ENCODE measurements around the gene RTL1. TPM values are rescaled to one million over a fixed set of nuclear protein-coding genes. Genes with fewer than 3 reads are reported as not detected.

RTL1 gene
- total and polyA plus RNA-seq, 2 of the 13 experiments (the other 11 are each of a cell fraction or from before 2014, with no cell fraction given): not detected

DNA sequence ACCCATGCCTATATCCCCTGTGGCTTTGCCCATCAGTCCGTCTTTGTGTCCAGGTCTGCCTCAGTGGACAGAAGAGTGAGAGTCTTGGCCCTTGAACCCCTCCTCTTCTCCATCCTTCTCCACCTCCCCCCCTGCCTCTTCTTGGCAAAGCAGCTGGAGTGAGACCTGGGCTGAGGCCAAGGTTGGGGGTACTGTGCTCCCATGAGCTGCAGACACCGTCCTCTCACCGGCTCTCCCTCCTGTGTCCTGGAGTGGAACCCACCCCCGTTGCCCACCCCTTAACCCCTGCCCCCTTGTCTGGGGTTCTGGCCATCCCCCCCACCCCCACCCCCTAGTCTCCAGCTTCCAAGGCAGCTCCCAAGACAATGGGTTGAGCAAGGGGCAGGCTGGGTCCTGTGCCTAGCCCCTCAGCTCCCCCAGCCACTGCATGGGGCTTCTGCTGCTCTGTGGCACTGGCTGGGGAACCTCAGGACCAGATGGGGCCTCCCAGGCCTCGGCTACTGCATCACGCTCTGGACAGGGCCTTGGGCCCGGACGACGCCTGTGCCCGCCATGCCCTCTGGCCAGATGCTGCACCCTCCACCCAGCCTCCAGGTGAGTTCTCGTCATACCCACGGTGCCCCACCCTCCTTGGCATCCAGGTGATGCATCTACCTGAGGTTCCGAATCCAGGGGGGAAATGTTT is 35.7 kb downstream of the RTL1 start (continued):
- TF ChIP-seq ARNT2 (CRISPR knock-in tag; IDR thresholded peaks at IDR 0.05; ENCODE audit: low read depth): no peak
- no peak for TF ChIP-seq TOE1 (CRISPR knock-in tag; IDR thresholded peaks at IDR 0.05)

DNA sequence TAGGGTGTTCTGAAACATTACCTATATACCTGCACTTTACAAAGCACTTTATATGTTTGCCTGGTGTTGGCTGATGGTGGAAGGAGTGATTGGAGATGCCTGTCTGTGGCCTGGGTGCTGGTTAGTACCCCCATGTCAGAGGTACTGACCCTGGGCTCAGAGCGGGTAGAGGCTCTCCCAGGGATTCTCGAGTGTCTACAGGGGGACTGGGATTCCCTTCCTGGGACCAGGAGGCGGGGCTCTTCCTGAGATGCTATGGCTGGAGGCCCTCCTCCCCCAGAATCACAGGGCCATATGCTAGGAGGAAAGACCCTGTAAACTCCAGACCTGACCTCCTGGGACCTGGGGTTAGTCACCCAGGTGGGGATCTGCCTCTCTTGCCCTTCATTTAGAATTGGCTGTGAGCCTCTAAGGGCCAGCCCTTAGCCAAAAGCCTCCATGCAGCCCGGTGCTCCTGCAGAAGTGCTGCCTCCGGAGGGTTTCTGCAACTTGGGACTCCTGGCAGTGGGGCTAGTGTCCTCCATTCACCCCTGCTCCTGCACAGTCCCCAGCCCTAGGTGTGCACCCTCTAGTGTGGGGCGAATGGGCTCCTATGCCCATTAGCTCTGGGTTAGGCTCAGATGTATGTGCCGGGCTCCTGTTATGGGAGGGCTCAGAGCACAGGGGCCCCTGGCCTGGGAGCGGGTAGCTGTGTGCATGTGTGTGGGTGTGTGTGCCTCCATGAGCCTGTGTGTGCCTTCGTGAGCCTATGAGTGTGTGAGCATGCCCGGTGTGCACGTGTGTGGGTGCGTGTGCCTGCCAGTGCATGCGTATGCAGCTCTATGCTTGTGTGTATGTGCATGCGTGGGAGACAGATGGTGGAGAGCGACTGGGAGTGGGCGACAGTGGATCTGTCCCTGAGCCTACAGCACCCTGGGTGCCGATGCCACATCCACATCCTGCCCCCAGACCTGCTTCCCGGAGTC is 36.6 kb downstream of the RTL1 start:
- intact Hi-C loops (cut with micrococcal nuclease; ENCODE audit: unreplicated experiment) (no loop called here), in situ Hi-C loops (cut with HindIII; ENCODE audit: extremely low pct_ligation_motif_present, low pct_unique_long_range_greater_than_20kb) (no loop called here)
- no peak for DNase-seq (ENCODE audit: low spot score)
- Histone ChIP-seq H2AFZ (ENCODE audit: low read length) (no peak overlapping the region), H3K9ac (ENCODE audit: insufficient read depth, low read depth, low read length) (no peak overlapping the region), H4K20me1 (ENCODE audit: insufficient read depth, low read length) (no peaks in the 10 kb centered on the region), H3K4me3 (replicated peaks in 1 of 3; ENCODE audit: insufficient read depth in 1 of 3, low read depth in 2 of 3, low read length in 3 of 3) (no peak overlapping the region), H3K4me2 (ENCODE audit: low read depth, low read length) (no peak overlapping the region), H3K4me1 (ENCODE audit: insufficient read depth, low read length) (no peaks in the 10 kb centered on the region), H3K27ac (ENCODE audit: extremely low read length, insufficient read depth, low read length) (no peak overlapping the region), H3K36me3 (replicated peaks in 1 of 2; ENCODE audit: control insufficient read depth in 1 of 2, insufficient read depth in 2 of 2, low read length in 2 of 2) (no peaks in the 10 kb centered on the region), H3K27me3 (ENCODE audit: control insufficient read depth in 1 of 2, insufficient read depth in 2 of 2, low read length in 2 of 2) (peaks cover 5 to 51% of the 10 kb centered on the region in 2 experiments), H3K79me2 (ENCODE audit: insufficient read depth, low read length) (no peaks in the 10 kb centered on the region), H3K9me3 (ENCODE audit: low read length) (no peaks in the 10 kb centered on the region)
- FAIRE-seq: no peak
- CTCF ChIA-PET (ENCODE audit: low intra/inter-chr PET ratio, low total read pairs): no interaction called here
- BruUV-seq (replicated peaks): no TSS peak
- POLR2A ChIA-PET: no interaction called here
- ATAC-seq: peak; percentile 17; the same call in 2 of the 3 replicates
- WGBS (ENCODE audit: low lambda C conversion rate): 34% methylated on average over 13 of the region's 18 CpGs
- TF ChIP-seq ZSCAN21 (CRISPR knock-in tag; IDR thresholded peaks at IDR 0.05; ENCODE audit: borderline replicate concordance) (no peak), ETV6 (CRISPR knock-in tag; conservative IDR thresholded peaks at IDR 0.05) (no peak), ZNF619 (CRISPR knock-in tag; IDR thresholded peaks at IDR 0.05) (no peak), HNRNPLL (IDR thresholded peaks at IDR 0.05; ENCODE audit: low read depth, low read length, poor library complexity, severe bottlenecking) (no peak), ZNF329 (CRISPR knock-in tag; IDR thresholded peaks at IDR 0.05; ENCODE audit: low read depth) (no peak), CBFB (CRISPR knock-in tag; IDR thresholded peaks at IDR 0.05) (no peak), ZSCAN20 (CRISPR knock-in tag; IDR thresholded peaks at IDR 0.05; ENCODE audit: borderline replicate concordance) (no peak), MTF1 (CRISPR knock-in tag; IDR thresholded peaks at IDR 0.05) (no peak), ESRRA (CRISPR knock-in tag; IDR thresholded peaks at IDR 0.05; ENCODE audit: low read depth) (no peak), ZSCAN29 (CRISPR knock-in tag; conservative IDR thresholded peaks at IDR 0.05) (no peak), AHR (CRISPR knock-in tag; IDR thresholded peaks at IDR 0.05) (no peak), ZNF484 (CRISPR knock-in tag; IDR thresholded peaks at IDR 0.05; ENCODE audit: borderline replicate concordance, low read depth) (no peak), ZNF546 (CRISPR knock-in tag; conservative IDR thresholded peaks at IDR 0.05) (no peak)
- TF ChIP-seq, protein P1, sequence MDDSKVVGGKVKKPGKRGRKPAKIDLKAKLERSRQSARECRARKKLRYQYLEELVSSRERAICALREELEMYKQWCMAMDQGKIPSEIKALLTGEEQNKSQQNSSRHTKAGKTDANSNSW (CRISPR knock-in tag; IDR thresholded peaks at IDR 0.05; ENCODE audit: borderline replicate concordance): no peak
- TF ChIP-seq, protein P2, sequence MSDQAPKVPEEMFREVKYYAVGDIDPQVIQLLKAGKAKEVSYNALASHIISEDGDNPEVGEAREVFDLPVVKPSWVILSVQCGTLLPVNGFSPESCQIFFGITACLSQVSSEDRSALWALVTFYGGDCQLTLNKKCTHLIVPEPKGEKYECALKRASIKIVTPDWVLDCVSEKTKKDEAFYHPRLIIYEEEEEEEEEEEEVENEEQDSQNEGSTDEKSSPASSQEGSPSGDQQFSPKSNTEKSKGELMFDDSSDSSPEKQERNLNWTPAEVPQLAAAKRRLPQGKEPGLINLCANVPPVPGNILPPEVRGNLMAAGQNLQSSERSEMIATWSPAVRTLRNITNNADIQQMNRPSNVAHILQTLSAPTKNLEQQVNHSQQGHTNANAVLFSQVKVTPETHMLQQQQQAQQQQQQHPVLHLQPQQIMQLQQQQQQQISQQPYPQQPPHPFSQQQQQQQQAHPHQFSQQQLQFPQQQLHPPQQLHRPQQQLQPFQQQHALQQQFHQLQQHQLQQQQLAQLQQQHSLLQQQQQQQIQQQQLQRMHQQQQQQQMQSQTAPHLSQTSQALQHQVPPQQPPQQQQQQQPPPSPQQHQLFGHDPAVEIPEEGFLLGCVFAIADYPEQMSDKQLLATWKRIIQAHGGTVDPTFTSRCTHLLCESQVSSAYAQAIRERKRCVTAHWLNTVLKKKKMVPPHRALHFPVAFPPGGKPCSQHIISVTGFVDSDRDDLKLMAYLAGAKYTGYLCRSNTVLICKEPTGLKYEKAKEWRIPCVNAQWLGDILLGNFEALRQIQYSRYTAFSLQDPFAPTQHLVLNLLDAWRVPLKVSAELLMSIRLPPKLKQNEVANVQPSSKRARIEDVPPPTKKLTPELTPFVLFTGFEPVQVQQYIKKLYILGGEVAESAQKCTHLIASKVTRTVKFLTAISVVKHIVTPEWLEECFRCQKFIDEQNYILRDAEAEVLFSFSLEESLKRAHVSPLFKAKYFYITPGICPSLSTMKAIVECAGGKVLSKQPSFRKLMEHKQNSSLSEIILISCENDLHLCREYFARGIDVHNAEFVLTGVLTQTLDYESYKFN (CRISPR knock-in tag; conservative IDR thresholded peaks at IDR 0.05): no peak
